Mesothelial cell of epicardium (in vitro differentiated cells): ENCODE results near the gene NT5C3B. TPM values are rescaled to one million over a fixed set of nuclear protein-coding genes. Genes with fewer than 3 reads are reported as not detected.

Experiments
- DNase-seq, 2 experiments: peaks; one replicate each; pipeline ENCODE4 v3.0.0; 2021; ENCODE audit warnings: low spot score in 2 of 2; ENCODE audit not compliant: unreplicated experiment in 2 of 2
- H3K27ac Mint-ChIP-seq: 2 replicates; pipeline ENCODE4 v1.8.0; 2021; ENCODE audit warnings: mixed read lengths
- H3K27me3 Mint-ChIP-seq: 2 replicates; pipeline ENCODE4 v1.8.0; 2021; ENCODE audit warnings: low read depth, mixed read lengths
- H3K36me3 Mint-ChIP-seq: 2 replicates; pipeline ENCODE4 v1.8.0; 2021; ENCODE audit warnings: mixed read lengths
- H3K4me1 Mint-ChIP-seq: 2 replicates; pipeline ENCODE4 v1.8.0; 2021; ENCODE audit warnings: mixed read lengths
- H3K4me3 Mint-ChIP-seq: 2 replicates; pipeline ENCODE4 v1.8.0; 2021; ENCODE audit warnings: mild to moderate bottlenecking, moderate library complexity, mixed read lengths
- H3K9me3 Mint-ChIP-seq: 2 replicates; pipeline ENCODE4 v1.8.0; 2021; ENCODE audit warnings: mixed read lengths
- CTCF ChIP-seq: fragments of 200-600 bp; sonication (generic); IDR thresholded peaks from one replicate; pipeline ENCODE4 v1.5.0; 2021; ENCODE audit warnings: antibody characterized with exemption; ENCODE audit not compliant: unreplicated experiment
- total RNA-seq: library from RNA; stranded (reverse); gene quantifications from 3 replicates; pipeline ENCODE4 v1.2.1, GENCODE V29; 2021

Gene NT5C3B
- total RNA-seq, 1 donor from 2014 or later: 75.5 TPM

DNA sequence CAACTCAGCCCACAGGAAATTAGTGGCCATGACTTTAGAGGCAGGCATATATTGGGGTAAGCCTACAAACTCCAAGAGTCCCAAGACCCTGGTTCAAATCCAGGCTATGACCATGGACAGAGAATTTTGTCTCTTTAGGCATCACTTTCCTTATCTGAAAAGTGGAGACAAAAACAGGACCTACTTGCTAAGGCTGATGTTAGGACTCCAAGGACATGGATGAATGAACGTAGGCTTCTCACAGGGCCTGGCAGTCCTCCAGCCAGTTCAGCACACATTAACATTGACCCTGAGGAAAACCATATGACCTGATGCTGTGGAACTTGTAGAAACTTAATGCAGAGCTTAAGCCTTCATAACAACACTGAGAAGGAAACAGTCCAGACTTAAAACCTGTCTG is 21.8 kb downstream of the NT5C3B start:
- peak overlapping the region; percentile 87 for H3K27ac Mint-ChIP-seq
- no peak for TF ChIP-seq CTCF
- H3K4me3 Mint-ChIP-seq: peak overlapping the region; percentile 84
- no peaks in the 10 kb centered on the region for H3K27me3 Mint-ChIP-seq
- H3K4me1 Mint-ChIP-seq: peaks cover 29% of the 10 kb centered on the region
- DNase-seq: no peak
- H3K9me3 Mint-ChIP-seq: no peaks in the 10 kb centered on the region
- peaks cover 9% of the 10 kb centered on the region for H3K36me3 Mint-ChIP-seq

- Mint-ChIP-seq H3K4me3 (peak overlapping the region; percentile 84), H3K9me3 (no peaks in the 10 kb centered on the region), H3K27me3 (no peaks in the 10 kb centered on the region), H3K4me1 (peaks cover 29% of the 10 kb centered on the region), H3K36me3 (peaks cover 10% of the 10 kb centered on the region), H3K27ac (peak overlapping the region; percentile 87)
- TF ChIP-seq CTCF: no peak
- DNase-seq: no peak
Observed at GRCh38 chr17:41813699-41814124, 22.3 kb downstream of the NT5C3B start.

DNA sequence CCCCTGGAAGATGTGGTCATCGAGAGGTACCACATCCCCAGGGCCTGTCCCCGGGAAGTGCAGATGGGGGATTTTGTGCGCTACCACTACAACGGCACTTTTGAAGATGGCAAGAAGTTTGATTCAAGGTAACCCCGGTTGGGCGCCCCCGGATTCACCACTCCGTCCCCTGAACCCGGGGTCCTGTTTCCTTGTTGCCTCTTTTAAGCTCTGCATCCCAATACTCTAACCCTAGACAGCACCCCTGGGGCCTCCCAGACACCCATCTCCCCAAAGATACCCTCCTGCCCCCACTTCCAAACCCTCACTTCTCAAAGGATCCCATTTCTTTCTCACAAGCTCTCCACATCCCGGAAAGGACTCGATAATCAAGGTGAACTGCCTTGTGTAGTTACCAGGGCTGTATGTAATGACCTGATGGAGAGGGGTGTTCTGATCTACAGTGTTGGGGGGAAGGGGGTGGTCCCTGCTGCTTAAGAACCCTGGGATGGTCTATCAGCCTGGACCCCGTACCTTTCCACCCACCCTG is 22.8 kb downstream of the NT5C3B start:
- peak overlapping the region; percentile 87 for H3K27ac Mint-ChIP-seq
- H3K36me3 Mint-ChIP-seq: peaks cover 10% of the 10 kb centered on the region
- no peak for DNase-seq
- H3K9me3 Mint-ChIP-seq: no peaks in the 10 kb centered on the region
- peak overlapping the region; percentile 84 for H3K4me3 Mint-ChIP-seq
- no peaks in the 10 kb centered on the region for H3K27me3 Mint-ChIP-seq
- no peak for TF ChIP-seq CTCF
- H3K4me1 Mint-ChIP-seq: peaks cover 29% of the 10 kb centered on the region

- peak; percentile 73 to 86 for DNase-seq
- Mint-ChIP-seq H3K27ac (peak within 1 kb of the TSS; percentile 87), H3K4me3 (peak within 1 kb of the TSS; percentile 84), H3K4me1 (peaks cover 29% of the 10 kb centered on the region), H3K9me3 (no peaks in the 10 kb centered on the region), H3K27me3 (no peaks in the 10 kb centered on the region), H3K36me3 (peaks cover 12% of the 10 kb centered on the region)
- no peak for TF ChIP-seq CTCF
Observed at GRCh38 chr17:41812381-41813151, 23.5 kb downstream of the NT5C3B start, which contains the start of gene FKBP10. FKBP10 (plus strand) TSS chr17:41813004; CDS start chr17:41813035, 31 bp downstream.

DNA sequence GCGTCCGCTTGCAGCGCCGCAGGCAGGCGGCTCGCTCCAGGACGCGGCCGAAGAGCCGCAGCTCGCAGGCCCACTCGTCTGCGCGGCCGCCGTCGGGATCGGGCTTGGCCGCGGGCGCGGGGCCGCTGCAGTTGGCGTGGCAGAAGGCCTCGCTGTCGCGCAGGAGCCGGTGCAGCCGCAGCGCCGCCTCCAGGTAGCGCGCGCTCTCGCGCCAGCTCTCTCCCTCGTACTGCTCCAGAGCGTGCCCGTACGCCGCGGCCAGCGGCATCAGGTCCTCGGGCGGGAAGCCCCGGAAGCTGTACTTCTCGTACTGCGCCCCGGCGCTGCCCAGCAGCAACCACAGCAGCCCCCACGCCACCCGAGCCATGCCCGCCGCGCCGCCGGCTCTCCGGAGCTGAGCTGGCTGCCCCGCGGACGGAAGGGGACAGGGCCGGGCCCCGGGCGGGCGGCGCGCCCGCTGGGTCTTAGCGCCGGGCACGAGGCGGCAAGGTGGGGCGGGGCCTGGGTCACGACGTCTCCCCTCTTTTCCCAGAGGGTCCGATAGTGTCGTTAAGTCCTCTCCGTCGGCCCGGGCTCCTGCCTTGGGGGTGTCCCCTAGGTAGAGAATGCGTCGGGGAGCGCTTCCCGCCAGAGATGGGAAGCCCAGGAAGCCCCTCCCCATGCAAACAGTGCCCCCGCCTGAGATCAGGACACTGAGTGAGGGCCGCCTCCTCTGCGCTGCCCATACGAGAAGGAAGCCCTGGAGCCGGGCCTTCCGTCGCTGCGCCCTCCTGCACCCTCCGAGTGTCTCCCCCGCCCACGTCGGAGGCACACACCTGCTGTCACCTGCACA is 24.3 kb downstream of the NT5C3B start, which contains the start of gene P3H4:
P3H4 (minus strand) TSS at position 401 of the 832 bp plus-strand sequence; CDS start at position 367, 34 bp downstream.
- Mint-ChIP-seq H3K9me3 (no peaks in the 10 kb centered on the region), H3K4me1 (peaks cover 29% of the 10 kb centered on the region), H3K36me3 (peaks cover 9% of the 10 kb centered on the region), H3K27me3 (no peaks in the 10 kb centered on the region), H3K4me3 (peak within 1 kb of the TSS; percentile 84), H3K27ac (peak within 1 kb of the TSS; percentile 85)
- peak; percentile 28 for TF ChIP-seq CTCF
- DNase-seq: peak; percentile 72 to 84
